Loucy (cell line): ENCODE measurements around the gene PIGR.

Source experiments
- CTCF ChIP-seq: fragments of 200-600 bp; sonication (generic); conservative IDR thresholded peaks from 2 replicates; pipeline ENCODE4 v1.5.1; 2014; ENCODE audit warnings: mild to moderate bottlenecking, antibody characterized with exemption, low read length
- EZH2phosphoT487 ChIP-seq: fragments of 200-600 bp; IDR thresholded peaks from 2 replicates; pipeline ENCODE4 v1.6.1; 2018; ENCODE audit warnings: antibody characterized with exemption, mild to moderate bottlenecking, moderate library complexity, borderline replicate concordance

DNA sequence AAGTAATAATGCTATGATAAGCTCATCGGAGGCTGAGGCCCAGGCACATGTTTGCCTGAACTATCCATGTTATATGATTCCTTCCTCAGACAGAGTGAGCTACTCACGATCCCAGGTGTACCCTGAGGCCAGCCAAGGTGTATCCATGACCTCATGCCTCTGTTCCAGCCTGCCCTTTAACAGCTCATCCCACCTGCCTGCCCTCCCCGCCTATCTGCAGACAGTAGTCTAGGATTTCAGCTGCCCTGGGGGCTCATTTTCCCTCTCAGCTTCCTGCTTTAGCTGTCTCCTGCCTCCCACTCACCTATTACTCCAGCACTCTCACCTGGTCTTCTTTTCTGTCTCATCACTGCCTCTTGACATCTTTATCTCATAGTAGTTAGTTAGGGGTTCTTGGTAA, 50.9 kb downstream of the PIGR start:
- TF ChIP-seq CTCF (no peak), EZH2phosphoT487 (no peak)
